Esophagus squamous epithelium (tissue), 5 donors: ENCODE data around the gene RCL1. TPM values are rescaled to one million over a fixed set of nuclear protein-coding genes. Genes with fewer than 3 reads are reported as not detected.

Source experiments
- DNase-seq: peaks from one replicate; lab custom pipeline; 2025; lab: John Stamatoyannopoulos, UW
- H3K27ac ChIP-seq, 4 donors: fragments of 200-600 bp; sonication (generic); one replicate each; pipeline ENCODE4 v1.5.1; 2016 to 2019; ENCODE audit warnings: mild to moderate bottlenecking in 1 of 4
- H3K27me3 ChIP-seq, 4 donors: fragments of 200-600 bp; sonication (generic); 1 replicate in 3 of 4; 2 replicates in 1 of 4; pipeline versions ENCODE4 v1.5.1 to v1.6.0; 2017 to 2021; ENCODE audit warnings: antibody characterized with exemption in 1 of 4
- H3K36me3 ChIP-seq, 3 donors: fragments of 200-600 bp; sonication (generic); one replicate each; pipeline ENCODE4 v1.5.1; 2016 to 2019
- H3K4me1 ChIP-seq, 3 donors: fragments of 200-600 bp; sonication (generic); one replicate each; pipeline ENCODE4 v1.5.1; 2017 to 2019
- H3K4me3 ChIP-seq, 4 donors: fragments of 200-600 bp; sonication (generic); 1 replicate in 3 of 4; 2 replicates in 1 of 4; pipeline ENCODE4 v1.5.1; 2016 to 2019; ENCODE audit warnings: mild to moderate bottlenecking in 2 of 4, moderate library complexity in 1 of 4
- H3K9me3 ChIP-seq, 3 donors: fragments of 200-600 bp; sonication (generic); one replicate each; pipeline ENCODE4 v1.5.1; 2016 to 2019
- POLR2A ChIP-seq, 4 donors: fragments of 450-650 bp; IDR thresholded peaks; one replicate each; pipeline ENCODE4 v1.6.1; 2017; ENCODE audit warnings: antibody characterized with exemption in 4 of 4, mild to moderate bottlenecking in 4 of 4, moderate library complexity in 3 of 4
- WGBS, 2 donors: methylation state at CpG; one replicate each; pipeline ENCODE4 v1.1.5; 2018; 5-methylcytosine and 5-hydroxymethylcytosine counted together
- intact Hi-C: fragments of 100-400 bp; cut with DNase I; formaldehyde crosslinking; loops from one replicate; pipeline ENCODE4 v1.15.0; 2022
- total RNA-seq, 4 donors: library from RNA; depleted of rRNA; stranded (reverse); fragments of >200 nt; gene quantifications; one replicate each; pipeline ENCODE4 v1.1.0, GENCODE V29; 2016
- TF ChIP-seq, protein P1 (sequence below), 6 experiments: fragments of 450-650 bp in 4 of 6; fragments of 200-600 bp in 2 of 6; sonication (generic) in 2 of 6; IDR thresholded peaks; one replicate each; pipeline ENCODE4 v1.5.1; 2016 to 2019; ENCODE audit warnings: antibody characterized with exemption in 6 of 6, mild to moderate bottlenecking in 4 of 6, moderate library complexity in 4 of 6
- donor health status: DM: yes; HTN: yes; CAD: no.

RCL1 gene
- total RNA-seq, 4 donors from 2014 or later, result 13.8 to 28.0 (median 16.5) TPM

DNA sequence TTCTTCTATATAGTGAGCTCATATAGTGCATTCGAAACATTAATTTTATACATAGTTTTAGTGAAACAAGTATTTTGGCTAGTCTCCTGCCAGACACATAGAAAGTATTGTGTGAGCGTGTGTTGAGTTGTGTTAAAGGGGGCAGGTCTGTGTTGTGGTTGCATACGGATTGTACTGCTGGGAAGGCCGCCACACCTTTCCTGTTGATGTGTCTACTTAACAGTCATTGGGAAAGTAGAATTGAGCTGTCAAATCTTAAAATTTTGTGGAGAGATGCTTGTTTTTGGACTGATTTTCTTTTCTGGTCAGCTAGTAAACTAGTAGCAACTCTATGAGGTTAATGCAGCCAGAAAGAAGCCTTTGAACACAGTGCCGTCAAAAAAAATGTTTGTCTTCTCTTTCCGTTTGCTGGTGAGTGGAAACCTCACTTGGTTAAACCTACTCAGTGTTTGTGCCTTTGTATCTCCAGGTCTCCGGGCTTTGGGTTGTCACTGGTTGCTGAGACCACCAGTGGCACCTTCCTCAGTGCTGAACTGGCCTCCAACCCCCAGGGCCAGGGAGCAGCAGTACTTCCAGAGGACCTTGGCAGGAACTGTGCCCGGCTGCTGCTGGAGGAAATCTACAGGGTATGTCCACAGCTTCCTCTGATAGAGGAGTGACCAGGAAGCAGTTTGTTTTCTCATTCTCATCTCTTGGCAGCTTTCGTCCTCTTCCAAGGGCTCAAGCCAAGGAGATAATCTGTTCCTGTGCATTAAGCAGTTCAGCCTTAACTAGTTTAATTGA is 51.5 kb downstream of the RCL1 start:
- Histone ChIP-seq H3K9me3 (no peaks in the 10 kb centered on the region), H3K27ac (no peak overlapping the region), H3K4me1 (peaks cover 0 to 6% (median 0%) of the 10 kb centered on the region in 3 donors), H3K4me3 (no peak overlapping the region), H3K36me3 (peaks cover 0 to 87% (median 8%) of the 10 kb centered on the region in 3 donors), H3K27me3 (no peaks in the 10 kb centered on the region)
- TF ChIP-seq, protein P1, sequence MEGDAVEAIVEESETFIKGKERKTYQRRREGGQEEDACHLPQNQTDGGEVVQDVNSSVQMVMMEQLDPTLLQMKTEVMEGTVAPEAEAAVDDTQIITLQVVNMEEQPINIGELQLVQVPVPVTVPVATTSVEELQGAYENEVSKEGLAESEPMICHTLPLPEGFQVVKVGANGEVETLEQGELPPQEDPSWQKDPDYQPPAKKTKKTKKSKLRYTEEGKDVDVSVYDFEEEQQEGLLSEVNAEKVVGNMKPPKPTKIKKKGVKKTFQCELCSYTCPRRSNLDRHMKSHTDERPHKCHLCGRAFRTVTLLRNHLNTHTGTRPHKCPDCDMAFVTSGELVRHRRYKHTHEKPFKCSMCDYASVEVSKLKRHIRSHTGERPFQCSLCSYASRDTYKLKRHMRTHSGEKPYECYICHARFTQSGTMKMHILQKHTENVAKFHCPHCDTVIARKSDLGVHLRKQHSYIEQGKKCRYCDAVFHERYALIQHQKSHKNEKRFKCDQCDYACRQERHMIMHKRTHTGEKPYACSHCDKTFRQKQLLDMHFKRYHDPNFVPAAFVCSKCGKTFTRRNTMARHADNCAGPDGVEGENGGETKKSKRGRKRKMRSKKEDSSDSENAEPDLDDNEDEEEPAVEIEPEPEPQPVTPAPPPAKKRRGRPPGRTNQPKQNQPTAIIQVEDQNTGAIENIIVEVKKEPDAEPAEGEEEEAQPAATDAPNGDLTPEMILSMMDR (IDR thresholded peaks at IDR 0.05), result no peak
- no peak for TF ChIP-seq POLR2A (IDR thresholded peaks at IDR 0.05)
- no peak for DNase-seq
- intact Hi-C loops, result no loop called here
- WGBS, 2 donors, result 88 to 89% methylated on average over 8 to 9 of the region's 9 CpGs

DNA sequence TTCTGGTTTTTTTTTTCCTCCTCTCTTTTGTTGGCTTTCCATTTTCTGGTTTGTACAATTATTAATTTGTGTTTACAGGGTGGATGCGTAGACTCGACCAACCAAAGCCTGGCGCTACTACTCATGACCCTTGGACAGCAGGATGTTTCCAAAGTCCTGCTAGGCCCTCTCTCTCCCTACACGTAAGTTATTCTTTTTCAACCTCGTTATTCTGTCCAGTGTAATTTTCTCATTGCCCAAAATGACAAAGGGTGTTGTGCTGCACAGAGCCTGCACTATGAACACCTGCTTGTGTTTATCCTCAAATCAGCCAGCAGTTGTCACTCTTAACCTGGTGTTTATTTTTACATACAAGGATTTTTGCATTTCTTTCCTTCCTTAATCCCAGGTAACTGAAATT is 56.6 kb downstream of the RCL1 start:
- Histone ChIP-seq H3K27me3 (no peaks in the 10 kb centered on the region), H3K4me1 (no peaks in the 10 kb centered on the region), H3K36me3 (peaks cover 0 to 100% (median 16%) of the 10 kb centered on the region in 3 donors), H3K27ac (no peak overlapping the region), H3K4me3 (no peak overlapping the region), H3K9me3 (no peaks in the 10 kb centered on the region)
- intact Hi-C loops, result no loop called here
- WGBS, 2 donors, result 81 to 82% methylated on average over 5 of the region's 5 CpGs
- TF ChIP-seq, protein P1 (IDR thresholded peaks at IDR 0.05), result peak in 1 of 6 experiments; percentile 39
- no peak for TF ChIP-seq POLR2A (IDR thresholded peaks at IDR 0.05)
- no peak for DNase-seq

DNA sequence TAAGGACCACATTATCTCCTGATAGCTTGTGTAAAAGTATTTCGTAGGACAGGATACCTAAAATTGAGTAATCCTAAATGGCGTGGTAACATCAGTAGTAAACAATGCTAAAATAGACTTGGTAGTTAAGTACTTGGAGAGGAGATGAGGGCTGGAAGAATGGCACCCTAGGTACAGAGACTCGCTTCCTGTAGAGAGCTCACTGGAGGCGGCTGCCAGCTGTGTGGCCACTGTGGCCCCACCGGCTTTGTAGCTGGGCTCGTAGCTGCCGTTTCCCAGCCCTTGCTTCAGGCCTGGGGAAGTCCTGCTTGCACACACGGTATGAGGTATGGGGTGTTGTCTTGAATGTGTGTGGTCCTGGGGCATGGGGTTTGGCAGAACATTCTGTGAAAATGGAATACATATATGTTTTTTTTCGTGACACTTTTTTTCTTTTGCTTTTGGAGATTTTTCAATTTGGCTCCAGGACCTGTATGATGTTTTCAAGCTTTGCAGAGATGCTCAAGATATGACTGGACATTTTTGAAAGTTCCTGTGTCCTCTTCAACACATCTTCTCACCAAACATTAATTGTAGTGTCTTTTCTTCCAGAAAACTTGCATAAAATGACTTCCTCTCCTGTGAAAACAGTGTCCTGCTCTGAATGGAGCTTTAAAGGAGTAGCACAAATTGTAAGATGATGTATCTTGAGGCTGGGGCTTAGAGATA is 58.0 kb downstream of the RCL1 start:
- H3K9me3 ChIP-seq, result no peaks in the 10 kb centered on the region
- no peak overlapping the region for H3K4me3 ChIP-seq
- H3K36me3 ChIP-seq, result peaks cover 0 to 89% (median 10%) of the 10 kb centered on the region in 3 donors
- intact Hi-C loops, result no loop called here
- no peak for DNase-seq
- H3K27me3 ChIP-seq, result no peaks in the 10 kb centered on the region
- WGBS, 2 donors, result 74 to 76% methylated on average over 9 of the region's 9 CpGs
- H3K27ac ChIP-seq, result no peak overlapping the region
- peaks cover 0 to 7% (median 0%) of the 10 kb centered on the region in 3 donors for H3K4me1 ChIP-seq
- TF ChIP-seq, protein P1 (IDR thresholded peaks at IDR 0.05), result no peak
- TF ChIP-seq POLR2A (IDR thresholded peaks at IDR 0.05), result no peak

DNA sequence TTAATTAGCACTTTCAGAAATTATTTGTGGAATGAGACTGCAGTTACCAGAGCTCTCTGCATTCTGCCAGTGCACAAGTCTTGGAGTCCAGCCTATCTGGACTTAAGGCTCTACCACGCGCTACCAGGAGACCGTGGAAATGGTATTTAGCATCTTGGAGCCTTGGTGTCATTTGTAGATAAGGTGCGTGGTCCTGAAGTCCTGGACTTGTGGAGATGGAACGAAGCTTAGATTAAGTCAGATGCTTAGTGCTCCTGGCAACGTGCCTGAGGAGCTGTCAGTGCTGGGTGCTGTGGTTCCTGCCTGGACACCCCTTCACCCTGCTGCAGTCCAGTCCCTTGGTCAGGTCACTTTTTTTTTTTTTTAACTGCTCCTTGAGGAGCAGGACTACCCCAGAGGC is 59.7 kb downstream of the RCL1 start:
- Histone ChIP-seq H3K27me3 (no peaks in the 10 kb centered on the region), H3K4me1 (peaks cover 0 to 18% (median 0%) of the 10 kb centered on the region in 3 donors), H3K4me3 (no peak overlapping the region), H3K27ac (no peak overlapping the region), H3K9me3 (no peaks in the 10 kb centered on the region), H3K36me3 (peaks cover 0 to 83% (median 10%) of the 10 kb centered on the region in 3 donors)
- intact Hi-C loops, result no loop called here
- WGBS, 2 donors, result 94 to 96% methylated on average over 6 of the region's 6 CpGs
- DNase-seq, result no peak
- no peak for TF ChIP-seq POLR2A (IDR thresholded peaks at IDR 0.05)
- TF ChIP-seq, protein P1 (IDR thresholded peaks at IDR 0.05), result no peak

GRCh38 chr9:4854265-4854590 is 61.5 kb downstream of the RCL1 start:
- H3K36me3 ChIP-seq, result peaks cover 0 to 79% (median 8%) of the 10 kb centered on the region in 3 donors
- H3K27ac ChIP-seq, result no peak overlapping the region
- 100% methylated on average over 1 of the region's 1 CpG; no CpG with 5 or more reads in 1 of the 2 donors for WGBS, 2 donors
- peaks cover 0 to 18% (median 0%) of the 10 kb centered on the region in 3 donors for H3K4me1 ChIP-seq
- TF ChIP-seq, protein P1 (IDR thresholded peaks at IDR 0.05), result no peak
- TF ChIP-seq POLR2A (IDR thresholded peaks at IDR 0.05), result no peak
- DNase-seq, result no peak
- H3K27me3 ChIP-seq, result no peaks in the 10 kb centered on the region
- H3K4me3 ChIP-seq, result no peak overlapping the region
- intact Hi-C loops, result no loop called here
- no peaks in the 10 kb centered on the region for H3K9me3 ChIP-seq
